MM.1S (cell line): ENCODE data around the gene PLA1A.

Experiments
- DNase-seq: peaks from one replicate; pipeline ENCODE4 v3.0.0-alpha.2; 2015
- H2AFZ ChIP-seq: fragments of 300-600 bp; sonication (generic); 2 replicates; pipeline ENCODE4 v1.6.0; 2016; ENCODE audit warnings: antibody characterized with exemption, low read length
- H3F3A ChIP-seq: fragments of 300-600 bp; sonication (generic); 2 replicates; pipeline ENCODE4 v1.6.1; 2016; ENCODE audit warnings: mild to moderate bottlenecking, antibody characterized with exemption, low read length, moderate library complexity, mixed read lengths; ENCODE audit not compliant: insufficient read depth
- H3K27ac ChIP-seq: fragments of 300-600 bp; sonication (generic); 2 replicates; pipeline ENCODE4 v1.5.1; 2016; ENCODE audit warnings: mild to moderate bottlenecking, low read length
- H3K27me3 ChIP-seq: fragments of 300-600 bp; sonication (generic); replicated peaks from 2 replicates; pipeline ENCODE4 v1.6.0; 2016; ENCODE audit warnings: low read length; ENCODE audit not compliant: insufficient read depth
- H3K36me3 ChIP-seq: fragments of 300-600 bp; sonication (generic); replicated peaks from 2 replicates; pipeline ENCODE4 v1.6.1; 2016; ENCODE audit warnings: mild to moderate bottlenecking, low read length, mixed read lengths; ENCODE audit not compliant: insufficient read depth
- H3K4me1 ChIP-seq: fragments of 300-600 bp; sonication (generic); 2 replicates; pipeline ENCODE4 v1.6.1; 2016; ENCODE audit warnings: low read length, mixed read lengths
- H3K4me2 ChIP-seq: fragments of 300-600 bp; sonication (generic); 2 replicates; pipeline ENCODE4 v1.6.0; 2016; ENCODE audit warnings: low read depth, low read length
- H3K4me3 ChIP-seq: fragments of 300-600 bp; sonication (generic); 2 replicates; pipeline ENCODE4 v1.5.1; 2016; ENCODE audit warnings: low read length, mixed read lengths
- H3K79me2 ChIP-seq: fragments of 300-600 bp; sonication (generic); 2 replicates; pipeline ENCODE4 v1.6.1; 2016; ENCODE audit warnings: mixed run types, low read length, mixed read lengths
- H3K9ac ChIP-seq: fragments of 300-600 bp; sonication (generic); 2 replicates; pipeline ENCODE4 v1.6.1; 2016; ENCODE audit warnings: low read length, mixed read lengths
- H3K9me2 ChIP-seq: fragments of 300-600 bp; sonication (generic); replicated peaks from 2 replicates; pipeline ENCODE4 v1.6.1; 2016; ENCODE audit warnings: mild to moderate bottlenecking, low read length, mixed read lengths; ENCODE audit not compliant: insufficient read depth
- H3K9me3 ChIP-seq: fragments of 300-600 bp; sonication (generic); replicated peaks from 2 replicates; pipeline ENCODE4 v1.6.1; 2016; ENCODE audit warnings: mild to moderate bottlenecking, low read length, mixed read lengths; ENCODE audit not compliant: insufficient read depth
- H4K20me1 ChIP-seq: fragments of 300-600 bp; sonication (generic); 2 replicates; pipeline ENCODE4 v1.6.1; 2016; ENCODE audit warnings: mild to moderate bottlenecking, low read length, moderate library complexity, mixed read lengths; ENCODE audit not compliant: insufficient read depth
- CTCF ChIP-seq: fragments of 300-600 bp; sonication (generic); IDR thresholded peaks from 2 replicates; pipeline ENCODE4 v1.5.1; 2016; ENCODE audit warnings: antibody characterized with exemption, low read length, mixed read lengths
- EZH2 ChIP-seq: fragments of 300-600 bp; sonication (generic); optimal IDR thresholded peaks from 2 replicates; pipeline ENCODE3; 2017; ENCODE audit warnings: low read depth, mild to moderate bottlenecking, antibody characterized with exemption, low read length, mixed read lengths
- EZH2phosphoT487 ChIP-seq: fragments of 300-600 bp; sonication (generic); IDR thresholded peaks from 2 replicates; pipeline ENCODE4 v1.6.1; 2018; ENCODE audit warnings: antibody characterized with exemption, low read length

Gene PLA1A

GRCh38 chr3:119664370-119664769 lies 66.7 kb downstream of the PLA1A start:
- no peak overlapping the region for H2AFZ ChIP-seq
- no peaks in the 10 kb centered on the region for H3K27me3 ChIP-seq
- no peaks in the 10 kb centered on the region; the same call in 1 of the 2 replicates for H3K36me3 ChIP-seq
- no peaks in the 10 kb centered on the region for H3K9me3 ChIP-seq
- DNase-seq: no peak
- no peak for TF ChIP-seq CTCF
- no peaks in the 10 kb centered on the region for H3K9me2 ChIP-seq
- no peaks in the 10 kb centered on the region for H3K79me2 ChIP-seq
- no peak overlapping the region for H3K27ac ChIP-seq
- H4K20me1 ChIP-seq: no peaks in the 10 kb centered on the region
- H3K4me3 ChIP-seq: no peak overlapping the region
- H3K9ac ChIP-seq: no peak overlapping the region
- no peaks in the 10 kb centered on the region for H3F3A ChIP-seq
- H3K4me2 ChIP-seq: no peak overlapping the region
- H3K4me1 ChIP-seq: no peaks in the 10 kb centered on the region

DNA sequence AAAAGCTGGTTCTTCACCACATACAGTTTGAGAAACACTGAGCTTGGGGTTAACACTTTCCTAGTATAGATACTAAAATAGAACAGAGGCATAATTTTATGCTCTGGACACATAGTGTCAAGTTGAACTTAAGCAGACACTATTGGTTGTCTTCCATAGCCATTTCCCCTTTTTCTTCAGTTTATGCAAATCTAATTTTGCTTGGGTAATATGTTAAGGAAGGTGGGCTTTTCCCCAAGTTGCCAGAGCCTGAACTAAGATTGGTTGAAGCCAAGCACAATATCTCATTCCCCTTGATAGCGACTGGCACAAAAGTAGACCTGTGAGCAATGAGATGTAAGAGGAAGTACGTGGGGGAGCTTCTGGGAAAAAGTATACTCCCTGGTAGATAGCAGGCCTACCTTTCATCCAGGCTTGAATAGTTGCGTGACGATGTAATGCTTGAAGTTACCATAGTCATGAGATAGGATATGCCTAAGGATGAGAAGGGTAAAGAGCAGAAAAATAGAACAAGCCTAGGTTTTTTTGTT lies 67.2 kb downstream of the PLA1A start:
- no peak overlapping the region for H2AFZ ChIP-seq
- H3K4me1 ChIP-seq: no peaks in the 10 kb centered on the region
- H3K9me3 ChIP-seq: no peaks in the 10 kb centered on the region
- no peak overlapping the region for H3K4me2 ChIP-seq
- H3K4me3 ChIP-seq: no peak overlapping the region
- DNase-seq: no peak
- H3K27me3 ChIP-seq: no peaks in the 10 kb centered on the region
- TF ChIP-seq EZH2phosphoT487: no peak
- no peak for TF ChIP-seq CTCF
- no peak for TF ChIP-seq EZH2
- H3K9ac ChIP-seq: no peak overlapping the region
- no peaks in the 10 kb centered on the region for H3K9me2 ChIP-seq
- H3K79me2 ChIP-seq: no peaks in the 10 kb centered on the region
- H3K27ac ChIP-seq: no peak overlapping the region
- no peaks in the 10 kb centered on the region for H3F3A ChIP-seq
- H4K20me1 ChIP-seq: no peaks in the 10 kb centered on the region
- H3K36me3 ChIP-seq: no peaks in the 10 kb centered on the region; the same call in 1 of the 2 replicates

- H3K79me2 ChIP-seq: no peaks in the 10 kb centered on the region
- no peaks in the 10 kb centered on the region for H3F3A ChIP-seq
- no peak overlapping the region for H3K27ac ChIP-seq
- TF ChIP-seq EZH2phosphoT487 (no peak), CTCF (no peak), EZH2 (no peak)
- H3K36me3 ChIP-seq: no peaks in the 10 kb centered on the region; the same call in 1 of the 2 replicates
- H3K9me2 ChIP-seq: no peaks in the 10 kb centered on the region
- H2AFZ ChIP-seq: no peak overlapping the region
- H3K4me3 ChIP-seq: no peak overlapping the region
- H3K4me1 ChIP-seq: no peaks in the 10 kb centered on the region
- no peaks in the 10 kb centered on the region for H3K27me3 ChIP-seq
- no peaks in the 10 kb centered on the region for H3K9me3 ChIP-seq
- DNase-seq: no peak
- H4K20me1 ChIP-seq: no peaks in the 10 kb centered on the region
- H3K9ac ChIP-seq: no peak overlapping the region
- H3K4me2 ChIP-seq: no peak overlapping the region
Observed at GRCh38 chr3:119665954-119666559, 68.4 kb downstream of the PLA1A start.
